Neuronal stem cell (in vitro differentiated cells): ENCODE measurements around the gene SMYD5.

ENCODE experiments used
- DNase-seq: peaks from one replicate; pipeline ENCODE4 v3.0.0-alpha.2; 2013; ENCODE audit warnings: low spot score
- H2AFZ ChIP-seq: one replicate; pipeline ENCODE4 v1.6.1; 2013; ENCODE audit warnings: mild to moderate bottlenecking, low read length, inconsistent platforms
- H2AK5ac ChIP-seq: 2 replicates; pipeline ENCODE4 v1.6.1; 2013; ENCODE audit warnings: low read depth, mild to moderate bottlenecking, inconsistent platforms, low read length, moderate library complexity, mixed read lengths
- H2BK120ac ChIP-seq: 2 replicates; pipeline ENCODE4 v1.6.1; 2013; ENCODE audit warnings: low read depth, mild to moderate bottlenecking, inconsistent platforms, low read length, moderate library complexity, mixed read lengths
- H2BK12ac ChIP-seq: one replicate; pipeline ENCODE4 v1.6.1; 2013; ENCODE audit warnings: low read length, inconsistent platforms
- H2BK15ac ChIP-seq: 2 replicates; pipeline ENCODE4 v1.6.1; 2013; ENCODE audit warnings: mild to moderate bottlenecking, low read length, inconsistent platforms, mixed read lengths
- H2BK5ac ChIP-seq: one replicate; pipeline ENCODE4 v1.6.1; 2013; ENCODE audit warnings: inconsistent platforms, mild to moderate bottlenecking, low read length, moderate library complexity
- H3K14ac ChIP-seq: one replicate; pipeline ENCODE4 v1.6.1; 2013; ENCODE audit warnings: low read length, inconsistent platforms
- H3K18ac ChIP-seq: 2 replicates; pipeline ENCODE4 v1.6.1; 2013; ENCODE audit warnings: low read length, inconsistent platforms
- H3K23ac ChIP-seq: 2 replicates; pipeline ENCODE4 v1.6.1; 2013; ENCODE audit warnings: low read depth, mild to moderate bottlenecking, mixed read lengths, low read length, inconsistent platforms; ENCODE audit not compliant: poor library complexity
- H3K27ac ChIP-seq: replicated peaks from 3 replicates; pipeline ENCODE4 v1.5.1; 2013; ENCODE audit warnings: low read length, inconsistent platforms
- H3K27me3 ChIP-seq, 3 experiments: 2 replicates each; pipeline ENCODE4 v1.6.1; 2013; ENCODE audit warnings: low read length in 3 of 3, mild to moderate bottlenecking in 2 of 3, inconsistent platforms in 1 of 3, low read depth in 1 of 3, mixed read lengths in 1 of 3, moderate library complexity in 1 of 3; ENCODE audit not compliant: control insufficient read depth in 3 of 3, insufficient read depth in 3 of 3
- H3K36me3 ChIP-seq, 2 donors: replicated peaks in 1 of 2; 2 replicates each; pipeline ENCODE4 v1.6.1; 2013; ENCODE audit warnings: low read length in 2 of 2; ENCODE audit not compliant: control insufficient read depth in 2 of 2, insufficient read depth in 2 of 2
- H3K4ac ChIP-seq: 2 replicates; pipeline ENCODE4 v1.6.1; 2013; ENCODE audit warnings: inconsistent platforms, mild to moderate bottlenecking, low read length, moderate library complexity
- H3K4me1 ChIP-seq, 2 donors: 1 replicate in 1 of 2; 2 replicates in 1 of 2; pipeline ENCODE4 v1.6.1; 2013; ENCODE audit warnings: low read length in 2 of 2, low read depth in 1 of 2; ENCODE audit not compliant: control insufficient read depth in 2 of 2, insufficient read depth in 1 of 2
- H3K4me2 ChIP-seq: one replicate; pipeline ENCODE4 v1.6.1; 2013; ENCODE audit warnings: mild to moderate bottlenecking, low read length, inconsistent platforms; ENCODE audit not compliant: insufficient read depth, poor library complexity, severe bottlenecking
- H3K4me3 ChIP-seq, 2 donors: 2 replicates each; pipeline ENCODE4 v1.5.1; 2013; ENCODE audit warnings: low read length in 2 of 2, mild to moderate bottlenecking in 2 of 2, inconsistent platforms in 1 of 2, moderate library complexity in 1 of 2
- H3K79me1 ChIP-seq: one replicate; pipeline ENCODE4 v1.6.1; 2013; ENCODE audit warnings: low read depth, mild to moderate bottlenecking, inconsistent platforms, low read length, moderate library complexity
- H3K9ac ChIP-seq: one replicate; pipeline ENCODE4 v1.6.1; 2013; ENCODE audit warnings: mild to moderate bottlenecking, low read depth, low read length, inconsistent platforms; ENCODE audit not compliant: poor library complexity
- H3K9me3 ChIP-seq, 2 donors: replicated peaks in 1 of 2; 2 replicates each; pipeline versions ENCODE3 to v1.6.1; 2013; ENCODE audit warnings: low read length in 2 of 2, mild to moderate bottlenecking in 2 of 2, inconsistent platforms in 1 of 2, low read depth in 1 of 2, mixed read lengths in 1 of 2, moderate library complexity in 1 of 2; ENCODE audit not compliant: control insufficient read depth in 2 of 2, insufficient read depth in 1 of 2
- H4K8ac ChIP-seq: one replicate; pipeline ENCODE4 v1.6.1; 2013; ENCODE audit warnings: low read depth, mild to moderate bottlenecking, inconsistent platforms, low read length, moderate library complexity
- H4K91ac ChIP-seq: one replicate; pipeline ENCODE4 v1.6.1; 2013; ENCODE audit warnings: low read length, low read depth, mild to moderate bottlenecking, inconsistent platforms; ENCODE audit not compliant: poor library complexity
- WGBS, 2 donors: extraction: QIAGEN DNeasy Blood & Tissue Kit; methylation state at CpG; one replicate each; pipeline ENCODE4 v1.1.7; 2013; ENCODE audit warnings: missing lambda C conversion rate in 2 of 2, mixed read lengths in 1 of 2; ENCODE audit not compliant: insufficient read length in 2 of 2, insufficient replicate concordance in 1 of 2; ENCODE audit errors: extremely low coverage in 2 of 2; 5-methylcytosine and 5-hydroxymethylcytosine counted together

SMYD5 gene

DNA sequence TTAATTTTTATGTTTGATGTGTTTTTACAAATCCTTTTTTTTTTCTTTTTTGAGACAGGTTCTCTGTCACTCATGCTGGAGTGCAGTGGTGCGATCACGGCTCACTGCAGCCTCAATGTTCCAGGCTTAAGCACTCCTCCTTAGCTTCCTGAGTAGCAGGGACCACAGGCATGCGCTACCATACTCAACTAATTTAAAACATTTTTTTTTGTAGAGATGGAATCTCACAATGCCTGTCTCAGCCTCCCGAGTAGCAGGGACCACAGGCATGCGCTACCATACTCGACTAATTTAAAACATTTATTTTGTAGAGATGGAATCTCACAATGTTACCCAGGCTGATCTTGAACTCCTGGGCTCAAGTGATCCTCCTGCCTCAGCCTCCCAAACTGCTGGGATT lies 8.4 kb upstream of the SMYD5 start:
- H2AFZ ChIP-seq, result no peak overlapping the region
- no peak overlapping the region for H3K27ac ChIP-seq
- H3K79me1 ChIP-seq, result no peaks in the 10 kb centered on the region
- no peak for DNase-seq
- no peak overlapping the region for H2BK12ac ChIP-seq
- no peak overlapping the region for H3K4me2 ChIP-seq
- H3K9ac ChIP-seq, result no peak overlapping the region
- no peak overlapping the region for H3K18ac ChIP-seq
- H3K27me3 ChIP-seq, result peaks cover 18 to 80% (median 32%) of the 10 kb centered on the region in 3 experiments
- peaks cover 0 to 10% of the 10 kb centered on the region in 2 donors for H3K9me3 ChIP-seq
- H3K14ac ChIP-seq, result no peak overlapping the region
- no peak overlapping the region for H2BK120ac ChIP-seq
- H3K4me3 ChIP-seq, result no peak overlapping the region
- H3K4me1 ChIP-seq, result no peaks in the 10 kb centered on the region
- no peak overlapping the region for H3K23ac ChIP-seq
- no CpG with 5 or more reads among the region's 6 CpGs for WGBS, 2 donors
- H2AK5ac ChIP-seq, result no peak overlapping the region
- H4K91ac ChIP-seq, result no peak overlapping the region
- no peak overlapping the region for H4K8ac ChIP-seq
- H2BK5ac ChIP-seq, result no peak overlapping the region
- no peak overlapping the region for H2BK15ac ChIP-seq
- no peaks in the 10 kb centered on the region for H3K36me3 ChIP-seq
- no peak overlapping the region for H3K4ac ChIP-seq

- peaks cover 2 to 58% (median 10%) of the 10 kb centered on the region in 3 experiments for H3K27me3 ChIP-seq
- H3K4ac ChIP-seq, result no peak overlapping the region
- no peak overlapping the region for H3K18ac ChIP-seq
- no peak overlapping the region for H2AFZ ChIP-seq
- H2BK5ac ChIP-seq, result no peak overlapping the region
- no peaks in the 10 kb centered on the region for H3K36me3 ChIP-seq
- no CpG with 5 or more reads among the region's 3 CpGs for WGBS, 2 donors
- H3K23ac ChIP-seq, result no peak overlapping the region
- H3K9ac ChIP-seq, result no peak overlapping the region
- H3K27ac ChIP-seq, result no peak overlapping the region
- H3K4me1 ChIP-seq, result peaks cover 0 to 1% of the 10 kb centered on the region in 2 donors
- no peak overlapping the region for H3K14ac ChIP-seq
- H3K4me3 ChIP-seq, result no peak overlapping the region
- H3K4me2 ChIP-seq, result no peak overlapping the region
- no peak overlapping the region for H2BK12ac ChIP-seq
- DNase-seq, result no peak
- H2BK120ac ChIP-seq, result no peak overlapping the region
- H4K91ac ChIP-seq, result no peak overlapping the region
- H4K8ac ChIP-seq, result no peak overlapping the region
- H3K79me1 ChIP-seq, result no peaks in the 10 kb centered on the region
- H2BK15ac ChIP-seq, result no peak overlapping the region
- H2AK5ac ChIP-seq, result no peak overlapping the region
- H3K9me3 ChIP-seq, result no peaks in the 10 kb centered on the region
Measured at GRCh38 chr2:73208258-73208657, 5.8 kb upstream of the SMYD5 start.

GRCh38 chr2:73210019-73210418 lies 4.0 kb upstream of the SMYD5 start:
- Histone ChIP-seq H2AK5ac (no peak overlapping the region), H2AFZ (no peak overlapping the region), H3K4me1 (peaks cover 0 to 4% of the 10 kb centered on the region in 2 donors), H4K8ac (no peak overlapping the region), H3K36me3 (no peaks in the 10 kb centered on the region), H2BK120ac (no peak overlapping the region), H4K91ac (no peak overlapping the region), H3K4ac (no peak overlapping the region), H3K27me3 (peaks cover 0 to 45% (median 0%) of the 10 kb centered on the region in 3 experiments), H3K4me3 (no peak overlapping the region), H3K27ac (no peak overlapping the region), H2BK5ac (no peak overlapping the region), H3K4me2 (no peak overlapping the region), H3K9ac (no peak overlapping the region), H3K14ac (no peak overlapping the region), H3K18ac (no peak overlapping the region), H2BK15ac (no peak overlapping the region), H3K23ac (no peak overlapping the region), H3K9me3 (no peaks in the 10 kb centered on the region), H3K79me1 (no peaks in the 10 kb centered on the region), H2BK12ac (no peak overlapping the region)
- no CpG with 5 or more reads among the region's 4 CpGs for WGBS, 2 donors
- DNase-seq, result no peak

GRCh38 chr2:73210696-73211095 lies 3.3 kb upstream of the SMYD5 start:
- H2BK5ac ChIP-seq, result no peak overlapping the region
- WGBS, 2 donors, result no CpG with 5 or more reads among the region's 6 CpGs
- H3K79me1 ChIP-seq, result no peaks in the 10 kb centered on the region
- no peaks in the 10 kb centered on the region for H3K9me3 ChIP-seq
- no peak overlapping the region for H3K27ac ChIP-seq
- no peak overlapping the region for H2AK5ac ChIP-seq
- H3K27me3 ChIP-seq, result peaks cover 0 to 39% (median 0%) of the 10 kb centered on the region in 3 experiments
- peaks cover 0 to 7% of the 10 kb centered on the region in 2 donors for H3K4me1 ChIP-seq
- H4K91ac ChIP-seq, result no peak overlapping the region
- no peak for DNase-seq
- H3K36me3 ChIP-seq, result no peaks in the 10 kb centered on the region
- H3K9ac ChIP-seq, result no peak overlapping the region
- H3K18ac ChIP-seq, result no peak overlapping the region
- no peak overlapping the region for H3K4ac ChIP-seq
- H2BK12ac ChIP-seq, result no peak overlapping the region
- H3K23ac ChIP-seq, result no peak overlapping the region
- H3K4me2 ChIP-seq, result no peak overlapping the region
- no peak overlapping the region for H2BK15ac ChIP-seq
- no peak overlapping the region for H4K8ac ChIP-seq
- no peak overlapping the region for H2AFZ ChIP-seq
- no peak overlapping the region for H3K14ac ChIP-seq
- H3K4me3 ChIP-seq, result no peak overlapping the region
- no peak overlapping the region for H2BK120ac ChIP-seq
